Renal cortical epithelial cell (primary cell): ENCODE results near the gene TGFB1I1. TPM values are rescaled to one million over a fixed set of nuclear protein-coding genes. Genes with fewer than 3 reads are reported as not detected.
A peak's percentile ranks its signal among the peaks of the same experiment; 100 is the strongest.
"Not testable (repeated sequence)": the region's sequence is repeated elsewhere in the genome, so short reads cannot be mapped to it uniquely, and the experiment has no call there.

Experiments
- DNase-seq: peaks from one replicate; pipeline ENCODE4 v3.0.0-alpha.2; 2011; ENCODE audit warnings: low read depth
- total RNA-seq: library from RNA; depleted of rRNA; stranded (reverse); fragments of >200 nt; gene quantifications from 2 replicates; pipeline ENCODE4 v1.2.3, GENCODE V29; 2014

TGFB1I1 gene
- total RNA-seq, 1 donor from 2014 or later: 26.5 TPM

DNA sequence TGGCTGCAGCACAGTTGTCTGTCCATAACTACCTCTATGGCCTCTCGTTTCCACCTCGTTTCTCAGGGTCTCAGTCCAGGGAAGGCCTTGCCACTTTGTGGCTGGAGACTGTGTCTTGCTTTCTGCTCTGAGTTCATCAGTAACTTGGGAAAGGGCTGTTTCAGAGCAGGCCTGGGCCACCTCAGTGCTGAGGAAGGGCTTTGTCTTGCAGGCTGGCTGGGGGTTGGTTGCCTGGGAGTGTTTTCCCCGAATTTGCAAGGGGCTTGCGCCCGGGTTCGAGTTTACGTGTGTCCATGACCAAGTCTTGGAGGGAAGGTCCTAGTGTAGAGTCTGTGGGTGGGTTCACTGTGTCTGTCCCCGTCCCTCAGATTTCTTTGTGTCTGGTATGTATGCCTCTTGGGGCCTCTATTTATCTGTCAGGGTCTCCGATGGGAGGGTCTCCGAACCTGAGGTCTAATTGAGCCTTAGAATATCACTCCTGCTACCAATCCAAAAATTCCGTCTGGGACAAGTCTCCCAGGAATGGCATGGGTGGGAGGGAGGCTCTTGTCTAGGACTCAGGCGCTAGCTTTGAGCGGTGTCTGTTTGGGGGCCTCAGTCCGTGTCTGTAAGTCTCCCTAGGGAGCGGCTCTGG is 594 bp upstream of the TGFB1I1 start:
- DNase-seq: no peak

DNA sequence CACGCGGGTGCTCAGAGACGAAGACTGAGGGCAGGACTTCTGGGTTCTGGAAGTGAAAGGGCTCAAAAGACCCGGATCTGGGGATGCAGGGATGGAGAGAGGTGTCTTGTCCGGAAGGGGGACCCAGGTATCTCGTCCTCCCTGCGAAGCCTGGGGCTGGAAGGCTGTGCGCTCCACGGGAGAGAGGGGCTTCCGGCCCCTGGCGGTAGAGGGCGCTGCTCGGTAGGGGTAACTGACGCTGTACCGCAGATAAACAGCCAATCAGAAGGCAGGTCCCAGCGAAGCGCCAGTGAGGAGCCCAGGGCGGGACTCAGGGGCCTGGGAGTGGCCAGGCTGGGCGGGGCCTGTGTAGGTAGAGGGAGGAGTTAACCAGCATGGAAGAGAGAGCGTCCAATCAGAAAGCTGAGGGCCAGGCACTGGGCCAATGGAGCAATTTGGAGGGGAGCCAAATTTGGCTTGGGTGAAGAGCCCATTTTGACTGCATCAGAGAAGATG is 804 bp downstream of the TGFB1I1 start:
- DNase-seq: peak; percentile 68

DNA sequence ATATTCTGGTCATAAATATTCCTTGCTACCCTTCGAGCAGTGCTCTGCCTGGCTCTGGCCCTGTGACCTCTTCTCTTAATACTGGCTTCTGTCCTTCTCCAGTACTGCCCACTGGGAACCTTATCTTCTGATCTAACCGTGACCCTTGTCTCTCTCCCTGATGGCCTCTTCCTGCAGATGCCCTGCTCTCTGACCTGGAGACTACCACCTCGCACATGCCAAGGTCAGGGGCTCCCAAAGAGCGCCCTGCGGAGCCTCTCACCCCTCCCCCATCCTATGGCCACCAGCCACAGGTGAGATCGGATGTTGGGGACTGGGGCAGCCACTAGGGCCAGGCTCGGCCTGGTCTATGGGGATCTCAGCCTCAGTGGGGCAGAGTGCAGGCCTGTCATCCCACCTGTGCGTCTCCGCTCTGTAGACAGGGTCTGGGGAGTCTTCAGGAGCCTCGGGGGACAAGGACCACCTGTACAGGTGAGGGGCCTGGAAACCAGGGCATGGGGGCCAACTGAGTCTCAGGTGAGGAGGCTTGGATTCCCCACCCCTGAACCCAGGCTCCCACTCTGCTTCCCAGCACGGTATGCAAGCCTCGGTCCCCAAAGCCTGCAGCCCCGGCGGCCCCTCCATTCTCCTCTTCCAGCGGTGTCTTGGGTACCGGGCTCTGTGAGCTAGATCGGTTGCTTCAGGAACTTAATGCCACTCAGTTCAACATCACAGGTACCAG is 1.5 kb downstream of the TGFB1I1 start:
- no peak for DNase-seq

DNA sequence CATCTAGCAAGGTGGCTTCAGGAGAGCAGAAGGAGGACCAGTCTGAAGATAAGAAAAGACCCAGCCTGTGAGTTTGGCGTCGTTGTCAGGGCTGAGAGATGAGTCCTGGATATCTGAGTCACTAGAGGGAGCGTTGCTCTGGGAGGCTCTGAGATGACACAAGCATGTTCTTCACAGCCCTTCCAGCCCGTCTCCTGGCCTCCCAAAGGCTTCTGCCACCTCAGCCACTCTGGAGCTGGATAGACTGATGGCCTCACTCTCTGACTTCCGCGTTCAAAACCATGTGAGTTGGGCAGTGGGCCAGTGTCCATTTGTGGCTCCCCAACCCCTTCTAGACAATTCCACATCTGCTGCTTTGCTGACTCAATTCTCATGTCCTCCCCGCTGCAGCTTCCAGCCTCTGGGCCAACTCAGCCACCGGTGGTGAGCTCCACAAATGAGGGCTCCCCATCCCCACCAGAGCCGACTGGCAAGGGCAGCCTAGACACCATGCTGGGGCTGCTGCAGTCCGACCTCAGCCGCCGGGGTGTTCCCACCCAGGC is 2.3 kb downstream of the TGFB1I1 start:
- DNase-seq: no peak

- no peak for DNase-seq
These were observed 3.1 kb downstream of the TGFB1I1 start for GRCh38 chr16:31474773-31475738.

DNA sequence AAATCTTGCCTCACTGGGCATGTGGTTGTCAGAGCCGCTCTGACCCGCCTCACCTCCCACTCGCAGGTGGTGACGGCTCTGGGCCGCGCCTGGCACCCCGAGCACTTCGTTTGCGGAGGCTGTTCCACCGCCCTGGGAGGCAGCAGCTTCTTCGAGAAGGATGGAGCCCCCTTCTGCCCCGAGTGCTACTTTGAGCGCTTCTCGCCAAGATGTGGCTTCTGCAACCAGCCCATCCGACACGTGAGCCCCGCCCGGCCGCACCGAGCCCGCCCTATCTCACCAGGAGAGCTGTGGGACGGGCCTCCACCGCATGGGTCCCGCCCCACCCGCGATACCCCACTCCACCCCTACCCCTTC is 4.0 kb downstream of the TGFB1I1 start:
- no peak for DNase-seq

GRCh38 chr16:31476303-31477219 is 4.6 kb downstream of the TGFB1I1 start:
- no peak for DNase-seq

DNA sequence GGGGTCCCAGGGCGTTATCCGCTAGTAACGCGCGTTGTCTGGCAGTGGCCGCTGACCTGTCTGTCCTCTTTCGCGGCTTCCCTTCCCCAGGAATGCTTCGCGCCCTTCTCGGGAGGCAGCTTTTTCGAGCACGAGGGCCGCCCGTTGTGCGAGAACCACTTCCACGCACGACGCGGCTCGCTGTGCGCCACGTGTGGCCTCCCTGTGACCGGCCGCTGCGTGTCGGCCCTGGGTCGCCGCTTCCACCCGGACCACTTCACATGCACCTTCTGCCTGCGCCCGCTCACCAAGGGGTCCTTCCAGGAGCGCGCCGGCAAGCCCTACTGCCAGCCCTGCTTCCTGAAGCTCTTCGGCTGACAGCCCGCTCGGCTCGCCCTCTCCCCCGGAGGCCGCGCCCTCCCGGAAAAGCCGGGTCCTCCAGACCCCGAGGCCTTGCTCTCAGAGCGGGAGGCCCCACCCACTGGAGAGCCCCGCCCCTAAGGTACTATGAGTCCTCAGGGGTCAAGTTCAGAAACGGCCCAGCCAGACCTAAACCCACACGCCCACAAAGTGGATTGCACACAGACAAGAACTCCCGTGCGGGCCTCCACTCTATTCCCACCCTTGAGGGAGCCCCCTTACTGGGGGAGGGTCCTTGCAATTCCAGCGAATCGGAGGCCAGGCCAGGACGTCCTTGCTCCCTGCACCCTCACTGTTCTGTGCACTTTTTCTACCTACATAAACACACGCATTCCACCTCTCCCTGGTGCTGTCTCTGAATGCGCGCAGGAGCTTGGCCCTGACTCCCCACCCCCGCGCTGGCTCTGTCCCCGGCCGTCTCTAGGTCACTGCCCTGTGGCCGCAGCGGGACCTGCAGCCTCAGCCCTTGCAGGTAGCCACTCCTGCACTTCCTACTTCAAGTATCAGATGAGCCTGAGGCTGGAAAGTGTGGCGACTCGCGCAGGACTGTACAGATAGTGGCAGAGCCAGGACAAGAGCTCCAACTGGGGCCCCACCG is 5.6 kb downstream of the TGFB1I1 start:
- no peak for DNase-seq

DNA sequence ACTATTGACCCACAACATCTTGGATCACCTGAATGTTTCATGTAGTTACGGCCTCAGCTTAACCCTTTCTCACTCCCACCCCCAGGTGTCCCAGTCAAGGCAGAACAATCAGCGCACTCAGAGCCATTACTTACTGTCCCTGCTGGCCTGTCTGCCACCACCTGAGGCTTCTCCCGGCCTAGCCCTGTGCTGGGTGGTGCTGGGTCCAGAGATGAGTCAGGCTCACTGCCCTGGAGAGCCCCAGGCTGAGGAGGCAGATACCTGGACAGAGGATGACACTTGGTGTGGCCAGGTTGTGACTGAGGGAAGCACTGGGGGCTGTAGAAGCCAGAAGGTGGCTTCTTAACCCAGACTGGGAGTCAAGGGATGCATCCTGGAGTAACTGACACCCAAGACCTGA is 7.0 kb downstream of the TGFB1I1 start:
- no peak for DNase-seq

DNA sequence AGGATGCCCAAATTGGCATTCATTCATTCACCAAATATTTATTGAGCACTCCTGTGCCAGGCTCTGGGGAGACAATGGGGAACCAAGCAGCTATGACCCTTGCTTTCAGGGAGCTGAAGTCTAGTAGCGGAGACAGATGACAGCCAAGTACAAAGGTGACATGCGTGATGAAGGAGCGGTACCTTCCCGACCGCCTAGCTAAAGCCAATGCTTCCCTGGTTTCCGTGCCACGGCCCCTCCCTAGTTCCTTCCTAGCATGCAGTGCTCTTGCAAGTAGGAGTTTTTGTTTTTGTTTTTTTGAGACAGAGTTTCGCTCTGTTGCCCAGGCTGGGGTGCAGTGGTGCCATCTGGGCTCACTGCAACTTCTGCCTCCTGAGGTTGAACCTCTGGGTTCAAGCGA is 7.8 kb downstream of the TGFB1I1 start:
- no peak for DNase-seq

DNA sequence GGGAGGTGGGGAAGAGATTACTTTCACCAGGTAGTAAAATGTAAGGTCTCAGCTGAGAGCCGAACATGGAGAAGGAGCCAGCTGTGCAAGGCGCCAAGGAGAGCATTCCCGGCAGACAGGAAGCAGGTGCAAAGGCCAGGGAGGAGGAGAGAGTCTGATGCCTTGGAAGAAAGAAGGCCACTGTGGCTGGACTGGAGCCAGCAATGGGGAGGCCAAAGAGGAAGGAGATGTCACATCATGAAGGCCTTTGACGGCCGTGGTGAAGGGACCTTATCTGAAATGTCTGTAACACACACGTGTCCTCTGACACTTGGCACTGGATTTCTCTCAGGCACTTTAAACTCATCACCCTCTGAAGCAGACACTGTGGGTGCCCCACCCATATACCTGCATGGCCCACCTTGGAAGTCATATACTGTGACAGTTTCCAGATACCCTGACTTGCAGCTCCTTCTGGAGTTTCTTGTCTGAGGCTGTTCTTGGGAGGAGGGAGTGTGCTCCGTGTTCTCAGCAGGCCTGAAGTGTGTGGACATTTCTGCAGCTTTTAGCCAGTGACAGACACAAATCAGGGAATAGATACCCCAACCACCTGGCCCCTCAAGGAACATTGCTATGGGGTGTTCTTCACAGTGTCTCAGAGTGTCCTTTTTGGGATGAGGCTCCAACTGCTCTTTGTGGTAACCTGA is 9.0 kb downstream of the TGFB1I1 start:
- DNase-seq: no peak

DNA sequence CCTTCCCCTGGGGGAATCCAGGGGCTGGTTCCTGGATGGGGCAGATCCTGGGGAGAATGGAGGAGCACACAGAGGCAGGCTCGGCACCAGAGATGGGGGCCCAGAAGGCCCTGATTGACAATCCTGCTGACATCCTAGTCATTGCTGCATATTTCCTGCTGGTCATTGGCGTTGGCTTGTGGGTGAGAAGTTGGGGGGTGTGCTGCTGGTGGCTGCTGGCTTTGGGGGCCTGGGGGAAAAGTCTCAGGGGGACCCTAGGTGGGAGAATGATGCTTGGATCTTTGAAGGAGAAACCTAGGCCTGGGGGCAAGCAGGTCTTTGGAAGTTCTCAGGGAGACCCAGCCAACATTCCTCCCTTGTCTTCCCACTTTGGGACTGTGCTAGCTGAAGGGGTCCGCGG is 11.1 kb downstream of the TGFB1I1 start, which contains the start of gene SLC5A2:
TSS of gene SLC5A2 (plus strand) at position 43 of the 400 bp plus-strand sequence. CDS start at position 57, 14 bp downstream.
- no peak for DNase-seq

GRCh38 chr16:31484048-31484447 is 12.1 kb downstream of the TGFB1I1 start:
- not testable (repeated sequence) for DNase-seq

- DNase-seq: peak; percentile 91
These were observed 12.7 kb downstream of the TGFB1I1 start for GRCh38 chr16:31484491-31485171.

DNA sequence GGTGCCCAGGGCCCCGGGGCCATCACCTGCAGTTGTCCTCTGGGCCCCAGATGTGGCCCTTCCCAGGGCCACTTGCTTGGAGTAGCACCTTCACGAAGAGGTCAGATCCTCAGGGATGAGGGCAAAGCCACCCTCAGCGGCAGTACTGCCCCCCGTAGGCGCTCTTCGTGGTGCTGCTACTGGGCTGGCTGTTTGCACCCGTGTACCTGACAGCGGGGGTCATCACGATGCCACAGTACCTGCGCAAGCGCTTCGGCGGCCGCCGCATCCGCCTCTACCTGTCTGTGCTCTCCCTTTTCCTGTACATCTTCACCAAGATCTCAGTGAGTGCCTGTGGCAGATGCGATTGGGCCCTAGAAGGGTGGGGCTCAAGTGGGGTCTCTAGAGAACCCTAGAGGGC is 13.6 kb downstream of the TGFB1I1 start:
- DNase-seq: no peak

GRCh38 chr16:31486045-31486444 is 14.1 kb downstream of the TGFB1I1 start:
- no peak for DNase-seq

DNA sequence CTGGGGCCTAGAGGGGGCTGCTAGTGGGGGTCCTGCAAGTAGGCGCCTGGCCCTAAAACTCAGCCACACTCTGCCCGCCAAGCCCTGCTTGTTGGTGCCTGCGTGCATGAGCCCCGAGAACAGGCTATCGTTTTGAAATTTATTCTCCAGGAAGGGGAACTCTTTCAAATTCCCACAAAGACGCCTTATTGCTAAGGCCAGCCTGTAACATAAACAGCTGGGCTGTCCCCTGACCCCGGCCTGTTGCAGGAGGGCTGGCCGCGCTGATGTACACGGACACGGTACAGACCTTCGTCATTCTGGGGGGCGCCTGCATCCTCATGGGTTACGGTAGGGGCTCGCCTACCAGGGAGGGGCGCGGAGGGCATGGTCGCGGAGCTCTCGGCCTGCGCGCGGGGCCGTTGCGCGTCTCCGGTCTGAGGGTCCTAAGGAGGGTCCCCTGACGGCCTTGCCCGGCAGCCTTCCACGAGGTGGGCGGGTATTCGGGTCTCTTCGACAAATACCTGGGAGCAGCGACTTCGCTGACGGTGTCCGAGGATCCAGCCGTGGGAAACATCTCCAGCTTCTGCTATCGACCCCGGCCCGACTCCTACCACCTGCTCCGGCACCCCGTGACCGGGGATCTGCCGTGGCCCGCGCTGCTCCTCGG is 15.2 kb downstream of the TGFB1I1 start:
- DNase-seq: no peak
